ENCODE results near the gene GARIN5B.

DNA sequence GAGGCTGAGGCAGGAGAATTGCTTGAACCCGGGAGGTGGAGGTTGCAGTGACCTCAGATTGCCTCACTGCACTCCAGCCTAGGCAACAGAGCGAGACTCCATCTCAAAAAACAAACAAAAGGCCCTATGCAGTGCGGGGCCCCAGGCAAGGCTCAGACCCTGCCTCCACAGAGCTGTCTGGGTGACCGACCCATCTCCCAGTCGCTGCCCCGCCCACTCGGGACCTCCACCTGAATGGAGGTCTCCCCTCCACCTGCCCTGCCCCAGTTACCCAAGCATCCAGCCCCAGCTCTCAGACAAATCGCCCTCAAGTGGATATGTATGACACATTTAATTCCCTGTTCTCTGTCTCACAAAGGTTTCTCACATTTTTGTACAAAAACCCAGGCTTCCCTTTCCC lies 2.2 kb upstream of the GARIN5B start:
- TF ChIP-seq EZH2 (IDR thresholded peaks at IDR 0.05; ENCODE audit: insufficient read depth, poor library complexity, severe bottlenecking) (no peak), EZH2phosphoT487 (IDR thresholded peaks at IDR 0.05; ENCODE audit: insufficient read depth, low read depth) (no peak)
